NB4 (cell line): ENCODE results near the gene CAT.

Experiments used
- MYC ChIP-seq: IDR thresholded peaks from 2 replicates; pipeline ENCODE4 v1.6.1; 2011; ENCODE audit warnings: low read depth, low read length
- POLR2A ChIP-seq: IDR thresholded peaks from 2 replicates; pipeline ENCODE4 v1.6.1; 2011; ENCODE audit warnings: mild to moderate bottlenecking; ENCODE audit not compliant: insufficient read length; ENCODE audit errors: extremely low read depth
- TF ChIP-seq, protein P1 (sequence below): IDR thresholded peaks from one replicate; pipeline ENCODE4 v1.5.1; 2012; ENCODE audit warnings: low read depth, low read length

DNA sequence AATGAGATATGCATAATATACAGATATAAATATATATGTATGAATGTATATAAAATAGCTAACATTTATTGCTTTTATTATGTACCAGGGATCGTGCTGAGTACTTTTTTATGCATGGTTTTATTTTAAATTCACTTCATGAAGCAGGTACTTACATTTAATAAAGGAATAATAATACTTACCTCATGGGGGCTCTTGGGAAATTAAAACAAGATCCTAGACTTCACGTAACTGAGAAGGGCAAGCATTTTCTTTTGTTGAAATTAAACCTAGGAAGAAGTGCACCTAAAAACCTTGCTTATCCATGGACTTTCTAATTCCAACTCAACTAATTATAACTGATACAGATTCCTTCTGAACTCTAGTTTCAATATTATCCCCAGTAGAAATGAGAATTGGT, 40.9 kb upstream of the CAT start:
- TF ChIP-seq, protein P1, sequence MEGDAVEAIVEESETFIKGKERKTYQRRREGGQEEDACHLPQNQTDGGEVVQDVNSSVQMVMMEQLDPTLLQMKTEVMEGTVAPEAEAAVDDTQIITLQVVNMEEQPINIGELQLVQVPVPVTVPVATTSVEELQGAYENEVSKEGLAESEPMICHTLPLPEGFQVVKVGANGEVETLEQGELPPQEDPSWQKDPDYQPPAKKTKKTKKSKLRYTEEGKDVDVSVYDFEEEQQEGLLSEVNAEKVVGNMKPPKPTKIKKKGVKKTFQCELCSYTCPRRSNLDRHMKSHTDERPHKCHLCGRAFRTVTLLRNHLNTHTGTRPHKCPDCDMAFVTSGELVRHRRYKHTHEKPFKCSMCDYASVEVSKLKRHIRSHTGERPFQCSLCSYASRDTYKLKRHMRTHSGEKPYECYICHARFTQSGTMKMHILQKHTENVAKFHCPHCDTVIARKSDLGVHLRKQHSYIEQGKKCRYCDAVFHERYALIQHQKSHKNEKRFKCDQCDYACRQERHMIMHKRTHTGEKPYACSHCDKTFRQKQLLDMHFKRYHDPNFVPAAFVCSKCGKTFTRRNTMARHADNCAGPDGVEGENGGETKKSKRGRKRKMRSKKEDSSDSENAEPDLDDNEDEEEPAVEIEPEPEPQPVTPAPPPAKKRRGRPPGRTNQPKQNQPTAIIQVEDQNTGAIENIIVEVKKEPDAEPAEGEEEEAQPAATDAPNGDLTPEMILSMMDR = no peak
- TF ChIP-seq MYC = no peak
- TF ChIP-seq POLR2A = no peak
